A549 (cell line): ENCODE results near the gene OTUD7B.

ENCODE experiments used
- CBX8 ChIP-seq: fragments of 200-600 bp; sonication (generic); IDR thresholded peaks from 2 replicates; pipeline ENCODE4 v1.6.1; 2016
- CHD4 ChIP-seq: fragments of 200-600 bp; sonication (generic); IDR thresholded peaks from 2 replicates; pipeline ENCODE4 v1.6.1; 2016; ENCODE audit warnings: antibody characterized with exemption, mild to moderate bottlenecking, borderline replicate concordance
- FOSL2 ChIP-seq, 2 experiments: fragments of 450-650 bp in 1 of 2; fragments of >200 bp in 1 of 2; sonication (Bioruptor Twin) in 1 of 2; formaldehyde crosslinking; IDR thresholded peaks; 2 replicates each; pipeline versions ENCODE4 v1.5.0 to v1.6.1; 2016 to 2020; ENCODE audit warnings: mild to moderate bottlenecking in 1 of 2, moderate library complexity in 1 of 2
- HDAC2 ChIP-seq: fragments of 200-600 bp; sonication (generic); IDR thresholded peaks from 2 replicates; pipeline ENCODE4 v1.6.1; 2016
- PHF8 ChIP-seq: fragments of 200-600 bp; sonication (generic); IDR thresholded peaks from 2 replicates; pipeline ENCODE4 v1.6.1; 2016; ENCODE audit warnings: low read depth, mild to moderate bottlenecking, antibody characterized with exemption, moderate library complexity, borderline replicate concordance
- POLR2A ChIP-seq: IDR thresholded peaks from 2 replicates; pipeline ENCODE4 v1.6.1; 2012; ENCODE audit warnings: mild to moderate bottlenecking, low read length
- POLR2AphosphoS2 ChIP-seq: conservative IDR thresholded peaks from 2 replicates; pipeline ENCODE4 v1.6.1; 2012; ENCODE audit warnings: low read length, improper control_type of control experiment, inconsistent platforms
- SMC3 ChIP-seq: fragments of >200 bp; sonication (Bioruptor Twin); formaldehyde crosslinking; IDR thresholded peaks from 3 replicates; pipeline ENCODE4 v1.6.1; 2018; ENCODE audit warnings: inconsistent platforms
- ZNF302 ChIP-seq: fragments of 250-450 bp; sonication (Bioruptor Pico); IDR thresholded peaks from 2 replicates; pipeline ENCODE4 v1.9.0; 2021; ENCODE audit warnings: inconsistent platforms, mild to moderate bottlenecking, moderate library complexity
- TF ChIP-seq, protein P1 (sequence below): fragments of 150-350 bp; IDR thresholded peaks from 2 replicates; pipeline ENCODE4 v1.6.1; 2014; ENCODE audit warnings: low read depth, mild to moderate bottlenecking, low read length
- TF ChIP-seq, protein P2 (sequence below): fragments of >200 bp; sonication (Bioruptor Twin); formaldehyde crosslinking; IDR thresholded peaks from 3 replicates; pipeline ENCODE4 v1.5.1; 2016

DNA sequence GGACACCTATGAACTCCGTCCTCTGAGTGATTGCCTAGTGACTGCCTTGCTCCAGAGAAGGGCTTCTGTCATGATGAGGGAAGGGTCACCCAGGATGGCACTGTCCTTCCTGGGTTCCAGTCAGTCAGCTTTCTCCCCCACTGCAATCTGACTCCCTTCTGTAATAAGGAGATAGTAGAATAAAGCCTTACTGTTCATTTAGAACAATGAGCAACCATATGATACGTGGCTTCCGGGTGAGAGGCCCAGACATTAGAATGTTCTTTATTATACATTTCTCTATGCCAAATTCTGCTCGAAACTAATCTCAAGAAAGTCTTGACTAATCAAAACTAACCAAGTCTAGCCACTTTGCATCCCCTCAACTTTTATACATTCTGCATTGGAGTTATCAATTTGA is 65.3 kb downstream of the OTUD7B start:
- TF ChIP-seq POLR2A (no peak), PHF8 (no peak), SMC3 (no peak), CHD4 (no peak), FOSL2 (IDR thresholded peaks at IDR 0.05) (no peak), FOSL2 (CRISPR knock-in tag; IDR thresholded peaks at IDR 0.05) (no peak), POLR2AphosphoS2 (no peak), CBX8 (no peak), ZNF302 (no peak), HDAC2 (no peak)
- TF ChIP-seq, protein P1, sequence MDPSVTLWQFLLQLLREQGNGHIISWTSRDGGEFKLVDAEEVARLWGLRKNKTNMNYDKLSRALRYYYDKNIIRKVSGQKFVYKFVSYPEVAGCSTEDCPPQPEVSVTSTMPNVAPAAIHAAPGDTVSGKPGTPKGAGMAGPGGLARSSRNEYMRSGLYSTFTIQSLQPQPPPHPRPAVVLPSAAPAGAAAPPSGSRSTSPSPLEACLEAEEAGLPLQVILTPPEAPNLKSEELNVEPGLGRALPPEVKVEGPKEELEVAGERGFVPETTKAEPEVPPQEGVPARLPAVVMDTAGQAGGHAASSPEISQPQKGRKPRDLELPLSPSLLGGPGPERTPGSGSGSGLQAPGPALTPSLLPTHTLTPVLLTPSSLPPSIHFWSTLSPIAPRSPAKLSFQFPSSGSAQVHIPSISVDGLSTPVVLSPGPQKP, result no peak
- TF ChIP-seq, protein P2, sequence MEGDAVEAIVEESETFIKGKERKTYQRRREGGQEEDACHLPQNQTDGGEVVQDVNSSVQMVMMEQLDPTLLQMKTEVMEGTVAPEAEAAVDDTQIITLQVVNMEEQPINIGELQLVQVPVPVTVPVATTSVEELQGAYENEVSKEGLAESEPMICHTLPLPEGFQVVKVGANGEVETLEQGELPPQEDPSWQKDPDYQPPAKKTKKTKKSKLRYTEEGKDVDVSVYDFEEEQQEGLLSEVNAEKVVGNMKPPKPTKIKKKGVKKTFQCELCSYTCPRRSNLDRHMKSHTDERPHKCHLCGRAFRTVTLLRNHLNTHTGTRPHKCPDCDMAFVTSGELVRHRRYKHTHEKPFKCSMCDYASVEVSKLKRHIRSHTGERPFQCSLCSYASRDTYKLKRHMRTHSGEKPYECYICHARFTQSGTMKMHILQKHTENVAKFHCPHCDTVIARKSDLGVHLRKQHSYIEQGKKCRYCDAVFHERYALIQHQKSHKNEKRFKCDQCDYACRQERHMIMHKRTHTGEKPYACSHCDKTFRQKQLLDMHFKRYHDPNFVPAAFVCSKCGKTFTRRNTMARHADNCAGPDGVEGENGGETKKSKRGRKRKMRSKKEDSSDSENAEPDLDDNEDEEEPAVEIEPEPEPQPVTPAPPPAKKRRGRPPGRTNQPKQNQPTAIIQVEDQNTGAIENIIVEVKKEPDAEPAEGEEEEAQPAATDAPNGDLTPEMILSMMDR, result no peak
